ENCODE results near the gene DYNLRB1. TPM values are rescaled to one million over a fixed set of nuclear protein-coding genes. Genes with fewer than 3 reads are reported as not detected.
"Not testable (repeated sequence)": the region's sequence is repeated elsewhere in the genome, so short reads cannot be mapped to it uniquely, and the experiment has no call there.

DYNLRB1 gene
- total RNA-seq, 1 donor from 2014 or later = 161 TPM

GRCh38 chr20:34491932-34492509 lies 24.2 kb upstream of the DYNLRB1 start:
- TF ChIP-seq CTCF (IDR thresholded peaks at IDR 0.05) = no peak
- no peaks in the 10 kb centered on the region for H3K9me3 ChIP-seq
- no peak for DNase-seq
- H3K27me3 ChIP-seq (ENCODE audit: low read depth) = no peaks in the 10 kb centered on the region
- intact Hi-C loops (cut with DNase I) = no loop called here
- no peak overlapping the region for H3K27ac ChIP-seq
- H3K4me3 ChIP-seq = no peak overlapping the region
- H3K36me3 ChIP-seq = peaks cover 93% of the 10 kb centered on the region
- no peak for ATAC-seq
- no peaks in the 10 kb centered on the region for H3K4me1 ChIP-seq

- no peak for TF ChIP-seq CTCF (IDR thresholded peaks at IDR 0.05)
- Histone ChIP-seq H3K9me3 (peaks cover 5% of the 10 kb centered on the region), H3K27me3 (ENCODE audit: low read depth) (no peaks in the 10 kb centered on the region), H3K4me1 (no peaks in the 10 kb centered on the region), H3K27ac (no peak overlapping the region), H3K4me3 (no peak overlapping the region), H3K36me3 (peaks cover 85% of the 10 kb centered on the region)
- DNase-seq (no peak), ATAC-seq (no peak)
- intact Hi-C loops (cut with DNase I) = no loop called here
Measured at GRCh38 chr20:34493646-34494045, 22.6 kb upstream of the DYNLRB1 start.

- Histone ChIP-seq H3K27ac (no peak overlapping the region), H3K4me3 (no peak overlapping the region), H3K36me3 (peaks cover 69% of the 10 kb centered on the region), H3K9me3 (peaks cover 6% of the 10 kb centered on the region), H3K27me3 (ENCODE audit: low read depth) (no peaks in the 10 kb centered on the region), H3K4me1 (no peaks in the 10 kb centered on the region)
- TF ChIP-seq CTCF (IDR thresholded peaks at IDR 0.05) = no peak
- no peak for ATAC-seq
- DNase-seq = no peak
- intact Hi-C loops (cut with DNase I) = no loop called here
Measured at GRCh38 chr20:34495307-34495706, 20.9 kb upstream of the DYNLRB1 start.

GRCh38 chr20:34495916-34496315 lies 20.3 kb upstream of the DYNLRB1 start:
- Histone ChIP-seq H3K36me3 (peaks cover 63% of the 10 kb centered on the region), H3K27me3 (ENCODE audit: low read depth) (no peaks in the 10 kb centered on the region), H3K4me1 (no peaks in the 10 kb centered on the region), H3K9me3 (peaks cover 12% of the 10 kb centered on the region), H3K27ac (no peak overlapping the region), H3K4me3 (no peak overlapping the region)
- intact Hi-C loops (cut with DNase I) = no loop called here
- no peak for DNase-seq
- TF ChIP-seq CTCF (IDR thresholded peaks at IDR 0.05) = no peak
- ATAC-seq = no peak

GRCh38 chr20:34497596-34497995 lies 18.6 kb upstream of the DYNLRB1 start:
- H3K4me3 ChIP-seq; intact Hi-C loops (cut with DNase I); ATAC-seq; DNase-seq; H3K27me3 ChIP-seq (ENCODE audit: low read depth); H3K4me1 ChIP-seq; H3K27ac ChIP-seq: not testable (repeated sequence)
- H3K36me3 ChIP-seq = peaks cover 47% of the 10 kb centered on the region
- peaks cover 18% of the 10 kb centered on the region for H3K9me3 ChIP-seq

- Histone ChIP-seq H3K36me3 (peaks cover 39% of the 10 kb centered on the region), H3K27me3 (ENCODE audit: low read depth) (no peaks in the 10 kb centered on the region), H3K4me3 (no peak overlapping the region), H3K4me1 (no peaks in the 10 kb centered on the region), H3K27ac (no peak overlapping the region), H3K9me3 (peaks cover 18% of the 10 kb centered on the region)
- DNase-seq = no peak
- no peak for ATAC-seq
- intact Hi-C loops (cut with DNase I) = no loop called here
- no peak for TF ChIP-seq CTCF (IDR thresholded peaks at IDR 0.05)
Measured at GRCh38 chr20:34500823-34501222, 15.4 kb upstream of the DYNLRB1 start.
